ENCODE results near the gene MYMK.

DNA sequence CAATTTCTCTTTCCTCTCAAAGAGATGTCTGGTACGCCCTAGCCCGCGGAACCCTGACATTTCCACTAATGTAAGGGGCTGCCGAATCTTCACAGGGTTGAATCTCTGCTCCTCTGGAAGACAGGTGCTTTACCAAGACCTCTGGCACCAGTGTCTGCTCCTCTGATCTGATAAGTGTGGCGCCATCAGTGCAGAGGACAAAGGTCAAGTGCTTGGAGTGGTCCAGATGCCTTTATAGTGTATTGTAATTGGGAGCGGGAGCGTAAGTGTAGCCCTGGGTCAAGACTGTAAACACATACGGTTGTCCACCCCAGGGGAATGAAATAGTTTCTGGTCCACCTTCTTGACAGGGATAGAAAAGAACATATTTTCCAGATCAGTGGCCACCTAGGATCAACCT, 27.5 kb upstream of the MYMK start:
- TF ChIP-seq, protein P1, sequence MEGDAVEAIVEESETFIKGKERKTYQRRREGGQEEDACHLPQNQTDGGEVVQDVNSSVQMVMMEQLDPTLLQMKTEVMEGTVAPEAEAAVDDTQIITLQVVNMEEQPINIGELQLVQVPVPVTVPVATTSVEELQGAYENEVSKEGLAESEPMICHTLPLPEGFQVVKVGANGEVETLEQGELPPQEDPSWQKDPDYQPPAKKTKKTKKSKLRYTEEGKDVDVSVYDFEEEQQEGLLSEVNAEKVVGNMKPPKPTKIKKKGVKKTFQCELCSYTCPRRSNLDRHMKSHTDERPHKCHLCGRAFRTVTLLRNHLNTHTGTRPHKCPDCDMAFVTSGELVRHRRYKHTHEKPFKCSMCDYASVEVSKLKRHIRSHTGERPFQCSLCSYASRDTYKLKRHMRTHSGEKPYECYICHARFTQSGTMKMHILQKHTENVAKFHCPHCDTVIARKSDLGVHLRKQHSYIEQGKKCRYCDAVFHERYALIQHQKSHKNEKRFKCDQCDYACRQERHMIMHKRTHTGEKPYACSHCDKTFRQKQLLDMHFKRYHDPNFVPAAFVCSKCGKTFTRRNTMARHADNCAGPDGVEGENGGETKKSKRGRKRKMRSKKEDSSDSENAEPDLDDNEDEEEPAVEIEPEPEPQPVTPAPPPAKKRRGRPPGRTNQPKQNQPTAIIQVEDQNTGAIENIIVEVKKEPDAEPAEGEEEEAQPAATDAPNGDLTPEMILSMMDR (CRISPR knock-in tag; IDR thresholded peaks at IDR 0.05): no peak
- TF ChIP-seq ZNF274 (CRISPR knock-in tag; IDR thresholded peaks at IDR 0.05) (no peak), SKI (IDR thresholded peaks at IDR 0.05; ENCODE audit: partially characterized antibody) (no peak), TP53 (CRISPR knock-in tag; conservative IDR thresholded peaks at IDR 0.05) (no peak), CHD4 (IDR thresholded peaks at IDR 0.05; ENCODE audit: borderline replicate concordance, low read length) (no peak), ZBTB7B (CRISPR knock-in tag; IDR thresholded peaks at IDR 0.05) (no peak), SSRP1 (CRISPR knock-in tag; IDR thresholded peaks at IDR 0.05) (no peak)
